Measurements from ENCODE around the gene LYZL1. TPM values are rescaled to one million over a fixed set of nuclear protein-coding genes. Genes with fewer than 3 reads are reported as not detected.
A peak's percentile ranks its signal among the peaks of the same experiment; 100 is the strongest.
"Not testable (repeated sequence)": the region's sequence is repeated elsewhere in the genome, so short reads cannot be mapped to it uniquely, and the experiment has no call there.

The LYZL1 gene
- not detected for total RNA-seq
- not detected for polyA plus RNA-seq
- long read RNA-seq, donor 1 = 0 reads
- long read RNA-seq, donor 2 = 0 reads
- long read RNA-seq, donor 3 = 0 reads

DNA sequence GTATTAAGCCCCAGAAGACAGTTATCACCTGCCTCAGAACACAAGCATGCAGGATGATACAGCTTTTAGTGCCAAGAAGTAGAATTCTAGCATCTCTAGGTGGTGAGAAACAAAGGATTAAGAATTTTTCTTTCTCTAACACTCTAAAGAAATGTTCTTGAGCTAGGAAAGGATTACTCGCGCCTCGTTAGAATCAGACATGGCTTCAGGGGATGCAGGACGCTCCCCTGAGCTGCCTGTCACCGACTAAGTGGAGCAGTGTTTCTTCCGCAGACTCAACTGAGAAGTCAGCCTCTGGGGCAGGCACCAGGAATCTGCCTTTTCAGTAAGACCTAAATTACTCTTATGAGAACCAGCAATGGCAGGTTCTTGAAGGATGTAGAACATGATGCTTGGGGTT, at the start of gene LYZL1:
TSS of gene LYZL1 (plus strand) at position 165 of the 400 bp plus-strand sequence. CDS start 2,798 bp downstream, outside the sequence.
- H3K27me3 ChIP-seq; H3K4me3 ChIP-seq; H3K27ac ChIP-seq; H3K4me1 ChIP-seq (ENCODE audit: insufficient read depth); H3K36me3 ChIP-seq; DNase-seq; H3K9me3 ChIP-seq: not testable (repeated sequence)
- intact Hi-C loops (cut with DNase I) = loop anchor here in 1 of 4 donors (10.0 kb wide), 1 partner anchor 944 kb away; no protein-coding TSS in a partner anchor
- 87 to 93% (median 87%) methylated on average over 6 of the region's 6 CpGs for WGBS, 3 donors

- Histone ChIP-seq H3K4me3 (no peak overlapping the region), H3K4me1 (ENCODE audit: insufficient read depth) (peaks cover 2% of the 10 kb centered on the region), H3K27me3 (no peaks in the 10 kb centered on the region), H3K9me3 (no peaks in the 10 kb centered on the region), H3K27ac (no peak overlapping the region), H3K36me3 (no peaks in the 10 kb centered on the region)
- TF ChIP-seq, protein P1, sequence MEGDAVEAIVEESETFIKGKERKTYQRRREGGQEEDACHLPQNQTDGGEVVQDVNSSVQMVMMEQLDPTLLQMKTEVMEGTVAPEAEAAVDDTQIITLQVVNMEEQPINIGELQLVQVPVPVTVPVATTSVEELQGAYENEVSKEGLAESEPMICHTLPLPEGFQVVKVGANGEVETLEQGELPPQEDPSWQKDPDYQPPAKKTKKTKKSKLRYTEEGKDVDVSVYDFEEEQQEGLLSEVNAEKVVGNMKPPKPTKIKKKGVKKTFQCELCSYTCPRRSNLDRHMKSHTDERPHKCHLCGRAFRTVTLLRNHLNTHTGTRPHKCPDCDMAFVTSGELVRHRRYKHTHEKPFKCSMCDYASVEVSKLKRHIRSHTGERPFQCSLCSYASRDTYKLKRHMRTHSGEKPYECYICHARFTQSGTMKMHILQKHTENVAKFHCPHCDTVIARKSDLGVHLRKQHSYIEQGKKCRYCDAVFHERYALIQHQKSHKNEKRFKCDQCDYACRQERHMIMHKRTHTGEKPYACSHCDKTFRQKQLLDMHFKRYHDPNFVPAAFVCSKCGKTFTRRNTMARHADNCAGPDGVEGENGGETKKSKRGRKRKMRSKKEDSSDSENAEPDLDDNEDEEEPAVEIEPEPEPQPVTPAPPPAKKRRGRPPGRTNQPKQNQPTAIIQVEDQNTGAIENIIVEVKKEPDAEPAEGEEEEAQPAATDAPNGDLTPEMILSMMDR (IDR thresholded peaks at IDR 0.05) = peak in 1 of 3 donors; percentile 11
- TF ChIP-seq POLR2A (IDR thresholded peaks at IDR 0.05) = no peak
- intact Hi-C loops (cut with DNase I) = no loop called here
- WGBS, 3 donors = 92 to 93% (median 92%) methylated on average over 15 of the region's 15 CpGs
- no peak for DNase-seq
Measured at GRCh38 chr10:29239569-29240472, 49.0 kb upstream of the LYZL1 start.

GRCh38 chr10:29240986-29241660, 47.7 kb upstream of the LYZL1 start:
- TF ChIP-seq, protein P1 (IDR thresholded peaks at IDR 0.05) = no peak
- TF ChIP-seq EP300 (IDR thresholded peaks at IDR 0.05) (no peak), POLR2A (IDR thresholded peaks at IDR 0.05) (no peak)
- intact Hi-C loops (cut with DNase I) = no loop called here
- H3K9me3 ChIP-seq = no peaks in the 10 kb centered on the region
- no peak overlapping the region for H3K4me3 ChIP-seq
- peak; percentile 59 to 74 (median 68) for DNase-seq
- no peak overlapping the region for H3K27ac ChIP-seq
- no peaks in the 10 kb centered on the region for H3K27me3 ChIP-seq
- H3K4me1 ChIP-seq (ENCODE audit: insufficient read depth) = peaks cover 2% of the 10 kb centered on the region
- no peaks in the 10 kb centered on the region for H3K36me3 ChIP-seq
- 43 to 57% (median 56%) methylated on average over 15 of the region's 15 CpGs for WGBS, 3 donors

DNA sequence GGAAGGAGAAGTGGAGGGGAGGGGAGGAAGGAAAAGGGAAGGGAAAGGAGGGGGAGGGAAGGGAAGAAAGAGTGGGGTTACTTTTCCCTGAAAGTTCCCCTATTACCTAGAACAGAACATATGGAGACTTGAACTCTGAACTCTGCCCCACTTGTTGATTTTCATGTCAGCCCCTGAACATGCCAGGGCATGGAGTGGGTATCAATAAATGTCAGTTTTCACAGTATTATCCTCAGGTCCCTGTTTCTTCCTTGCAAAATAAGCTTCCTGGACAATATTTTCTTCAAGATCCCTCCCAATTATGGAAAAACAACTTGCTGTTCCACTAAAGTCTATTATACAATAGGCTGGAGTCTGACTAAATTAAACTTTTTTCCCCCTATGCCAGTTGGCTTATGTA, 46.9 kb upstream of the LYZL1 start:
- no peak for DNase-seq
- H3K27ac ChIP-seq = no peak overlapping the region
- H3K9me3 ChIP-seq = no peaks in the 10 kb centered on the region
- TF ChIP-seq, protein P1 (IDR thresholded peaks at IDR 0.05) = no peak
- TF ChIP-seq POLR2A (IDR thresholded peaks at IDR 0.05) (no peak), EP300 (IDR thresholded peaks at IDR 0.05) (no peak)
- intact Hi-C loops (cut with DNase I) = no loop called here
- no peaks in the 10 kb centered on the region for H3K36me3 ChIP-seq
- no peak overlapping the region for H3K4me3 ChIP-seq
- no peaks in the 10 kb centered on the region for H3K27me3 ChIP-seq
- peaks cover 2% of the 10 kb centered on the region for H3K4me1 ChIP-seq (ENCODE audit: insufficient read depth)

Measured in ovary (tissue), 10 donors.